SK-N-SH treated with all-trans-retinoic acid at 6 μM for 48 hours (cell line): ENCODE results near the gene ALS2.

Experiments used
- ATAC-seq: fragments of 200-7000 bp; cut with Tn5 transposase; 3 replicates; pipeline ENCODE4 v1.9.1; 2020; ENCODE audit warnings: mild to moderate bottlenecking, moderate library complexity
- CSDC2 ChIP-seq: fragments of 250-450 bp; sonication (Bioruptor Pico); IDR thresholded peaks from 2 replicates; pipeline ENCODE4 v1.5.0; 2020; ENCODE audit warnings: mild to moderate bottlenecking, moderate library complexity
- GLIS3 ChIP-seq: fragments of 250-450 bp; sonication (Bioruptor Pico); IDR thresholded peaks from 2 replicates; pipeline ENCODE4 v1.5.0; 2020; ENCODE audit warnings: mild to moderate bottlenecking, moderate library complexity
- SNAI2 ChIP-seq: fragments of 250-450 bp; sonication (Bioruptor Pico); IDR thresholded peaks from 2 replicates; pipeline ENCODE4 v1.5.0; 2020; ENCODE audit warnings: mild to moderate bottlenecking, moderate library complexity
- ZC3H10 ChIP-seq: fragments of 250-450 bp; sonication (Bioruptor Pico); IDR thresholded peaks from 2 replicates; pipeline ENCODE4 v1.5.1; 2021; ENCODE audit warnings: mild to moderate bottlenecking, moderate library complexity
- ZFP3 ChIP-seq: fragments of 250-450 bp; sonication (Bioruptor Pico); IDR thresholded peaks from 2 replicates; pipeline ENCODE4 v1.5.0; 2020; ENCODE audit warnings: mild to moderate bottlenecking, moderate library complexity
- ZNF70 ChIP-seq: fragments of 450-650 bp; formaldehyde crosslinking; IDR thresholded peaks from 2 replicates; pipeline ENCODE4 v1.5.0; 2020; ENCODE audit warnings: mild to moderate bottlenecking, moderate library complexity
- TF ChIP-seq, protein P1 (sequence below): fragments of 250-450 bp; sonication (Bioruptor Pico); IDR thresholded peaks from 2 replicates; pipeline ENCODE4 v1.8.0; 2020; ENCODE audit warnings: mild to moderate bottlenecking, moderate library complexity, borderline replicate concordance
- TF ChIP-seq, protein P2 (sequence below): fragments of 250-450 bp; sonication (Bioruptor Pico); IDR thresholded peaks from 2 replicates; pipeline ENCODE4 v1.5.1; 2021; ENCODE audit warnings: mild to moderate bottlenecking, moderate library complexity

The ALS2 gene

DNA sequence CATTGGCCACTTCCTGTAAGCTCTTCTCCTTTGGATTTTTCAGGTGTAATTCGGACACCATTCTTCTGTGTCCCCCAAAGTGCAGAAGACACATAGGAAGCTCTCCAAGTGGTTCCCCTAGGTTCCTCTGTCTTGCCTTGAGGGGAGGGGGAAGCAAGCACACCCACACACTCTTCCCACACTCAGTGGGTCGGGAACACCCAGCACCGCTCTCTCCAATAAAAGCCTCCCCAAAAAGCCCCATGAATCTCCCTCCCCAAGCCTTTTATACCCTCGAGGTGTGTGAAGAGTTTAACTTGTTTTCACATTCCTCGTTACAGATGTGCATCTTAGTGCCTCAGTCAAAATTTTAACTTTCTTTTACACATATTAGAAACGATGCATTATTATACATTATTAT is 127.5 kb downstream of the ALS2 start:
- no peak for ATAC-seq
- TF ChIP-seq, protein P1, sequence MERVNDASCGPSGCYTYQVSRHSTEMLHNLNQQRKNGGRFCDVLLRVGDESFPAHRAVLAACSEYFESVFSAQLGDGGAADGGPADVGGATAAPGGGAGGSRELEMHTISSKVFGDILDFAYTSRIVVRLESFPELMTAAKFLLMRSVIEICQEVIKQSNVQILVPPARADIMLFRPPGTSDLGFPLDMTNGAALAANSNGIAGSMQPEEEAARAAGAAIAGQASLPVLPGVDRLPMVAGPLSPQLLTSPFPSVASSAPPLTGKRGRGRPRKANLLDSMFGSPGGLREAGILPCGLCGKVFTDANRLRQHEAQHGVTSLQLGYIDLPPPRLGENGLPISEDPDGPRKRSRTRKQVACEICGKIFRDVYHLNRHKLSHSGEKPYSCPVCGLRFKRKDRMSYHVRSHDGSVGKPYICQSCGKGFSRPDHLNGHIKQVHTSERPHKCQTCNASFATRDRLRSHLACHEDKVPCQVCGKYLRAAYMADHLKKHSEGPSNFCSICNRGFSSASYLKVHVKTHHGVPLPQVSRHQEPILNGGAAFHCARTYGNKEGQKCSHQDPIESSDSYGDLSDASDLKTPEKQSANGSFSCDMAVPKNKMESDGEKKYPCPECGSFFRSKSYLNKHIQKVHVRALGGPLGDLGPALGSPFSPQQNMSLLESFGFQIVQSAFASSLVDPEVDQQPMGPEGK (CRISPR knock-in tag), result no peak
- no peak for TF ChIP-seq ZFP3 (CRISPR knock-in tag)
- no peak for TF ChIP-seq CSDC2 (CRISPR knock-in tag)
- TF ChIP-seq GLIS3, result no peak
- no peak for TF ChIP-seq ZNF70
- no peak for TF ChIP-seq SNAI2 (CRISPR knock-in tag)
- TF ChIP-seq, protein P2, sequence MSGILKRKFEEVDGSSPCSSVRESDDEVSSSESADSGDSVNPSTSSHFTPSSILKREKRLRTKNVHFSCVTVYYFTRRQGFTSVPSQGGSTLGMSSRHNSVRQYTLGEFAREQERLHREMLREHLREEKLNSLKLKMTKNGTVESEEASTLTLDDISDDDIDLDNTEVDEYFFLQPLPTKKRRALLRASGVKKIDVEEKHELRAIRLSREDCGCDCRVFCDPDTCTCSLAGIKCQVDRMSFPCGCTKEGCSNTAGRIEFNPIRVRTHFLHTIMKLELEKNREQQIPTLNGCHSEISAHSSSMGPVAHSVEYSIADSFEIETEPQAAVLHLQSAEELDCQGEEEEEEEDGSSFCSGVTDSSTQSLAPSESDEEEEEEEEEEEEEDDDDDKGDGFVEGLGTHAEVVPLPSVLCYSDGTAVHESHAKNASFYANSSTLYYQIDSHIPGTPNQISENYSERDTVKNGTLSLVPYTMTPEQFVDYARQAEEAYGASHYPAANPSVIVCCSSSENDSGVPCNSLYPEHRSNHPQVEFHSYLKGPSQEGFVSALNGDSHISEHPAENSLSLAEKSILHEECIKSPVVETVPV (CRISPR knock-in tag), result no peak
- TF ChIP-seq ZC3H10, result no peak
- TF ChIP-seq, all 23 proteins: peak for 0
